ENCODE data around the gene RNF150.

DNA sequence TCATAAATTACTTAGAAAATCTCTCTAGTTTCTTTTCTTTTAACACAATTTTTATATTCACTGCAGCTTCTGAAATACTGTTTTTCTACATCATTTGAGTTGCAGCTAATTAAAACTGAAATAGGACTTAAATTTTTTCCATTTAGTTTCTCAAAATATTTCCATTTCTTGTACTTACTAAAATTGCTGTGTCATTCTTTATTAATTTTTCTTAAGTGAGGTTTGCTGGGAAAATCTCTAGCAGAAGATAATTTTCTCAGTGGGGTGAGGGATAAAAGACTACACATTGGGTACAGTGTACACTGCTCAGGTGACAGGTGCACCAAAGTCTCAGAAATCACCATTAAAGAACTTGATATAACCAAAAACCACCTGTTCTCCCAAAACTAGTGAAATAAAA is 57.7 kb downstream of the RNF150 start:
- TF ChIP-seq CTCF (IDR thresholded peaks at IDR 0.05), result no peak
- TF ChIP-seq POLR2AphosphoS5 (IDR thresholded peaks at IDR 0.05; ENCODE audit: insufficient read depth in 1 of 2, low read depth in 1 of 2), result no peak
- no peak for TF ChIP-seq POLR2A (IDR thresholded peaks at IDR 0.05)

Measured in vagina (tissue), 2 donors.